Activated CD4-positive, alpha-beta T cell treated with anti-CD3 and anti-CD28 coated beads, Interleukin-2, amount 10 ng/mL, durations not matched to agents 7 days and 5 days (primary cell): Measurements from ENCODE around the gene NUDT19. TPM values are rescaled to one million over a fixed set of nuclear protein-coding genes. Genes with fewer than 3 reads are reported as not detected.
A peak's percentile ranks its signal among the peaks of the same experiment; 100 is the strongest.
"Not testable (repeated sequence)": the region's sequence is repeated elsewhere in the genome, so short reads cannot be mapped to it uniquely, and the experiment has no call there.

Source experiments
- CTCF ChIA-PET: fragments of 350-600 bp; sonication (Branson Sonifier 250); formaldehyde crosslinking; loops from one replicate; lab custom pipeline; 2021; ENCODE audit warnings: antibody characterized with exemption; lab: Charles Lee
- POLR2A ChIA-PET: fragments of 350-600 bp; sonication (Branson Sonifier 250); formaldehyde crosslinking; loops from one replicate; lab custom pipeline; 2021; ENCODE audit warnings: antibody characterized with exemption; lab: Charles Lee
- DNase-seq: peaks from one replicate; pipeline ENCODE4 v3.0.0-alpha.2; 2020
- H3K27ac Mint-ChIP-seq: one replicate; pipeline ENCODE4 v1.8.0; 2021; ENCODE audit warnings: mild to moderate bottlenecking, moderate library complexity, mixed read lengths
- H3K27me3 Mint-ChIP-seq: one replicate; pipeline ENCODE4 v1.8.0; 2021; ENCODE audit warnings: mixed read lengths
- H3K36me3 Mint-ChIP-seq: one replicate; pipeline ENCODE4 v1.8.0; 2021; ENCODE audit warnings: low read depth, mixed read lengths
- H3K4me1 Mint-ChIP-seq: one replicate; pipeline ENCODE4 v1.8.0; 2021; ENCODE audit warnings: mixed read lengths
- H3K4me3 Mint-ChIP-seq: one replicate; pipeline ENCODE4 v1.8.0; 2021; ENCODE audit warnings: mild to moderate bottlenecking, moderate library complexity, mixed read lengths
- H3K9me3 Mint-ChIP-seq: one replicate; pipeline ENCODE4 v1.8.0; 2021; ENCODE audit warnings: mixed read lengths
- total RNA-seq, 2 experiments: library from RNA; stranded (reverse); gene quantifications; one replicate each; pipeline ENCODE4 v1.2.3, GENCODE V29; 2021

The NUDT19 gene
- total RNA-seq: 10 to 100 TPM; 15.6 to 16.0 TPM

- Mint-ChIP-seq H3K9me3 (no peaks in the 10 kb centered on the region), H3K4me1 (peaks cover 54% of the 10 kb centered on the region), H3K36me3 (peaks cover 29% of the 10 kb centered on the region), H3K27ac (peak within 1 kb of the TSS; percentile 94), H3K27me3 (no peaks in the 10 kb centered on the region), H3K4me3 (peak within 1 kb of the TSS; percentile 85)
- peak; percentile 81 for DNase-seq
- POLR2A ChIA-PET: interaction anchor here (0.5 to 0.6 kb wide), 3 partner anchors 16 to 111 kb away, joined by 3 read pairs; partner anchors contain the start of genes ANKRD27, PDCD5 and RGS9BP
- CTCF ChIA-PET: interaction anchor here (0.5 to 1.0 kb wide), 3 partner anchors 8 to 22 kb away, joined by 3 to 4 read pairs (median 3); no protein-coding TSS in a partner anchor
These were observed at the start of gene NUDT19 for GRCh38 chr19:32691291-32691951. Gene NUDT19 (plus strand): TSS chr19:32691821. CDS start chr19:32691961, 140 bp downstream.

- peak overlapping the region; percentile 80 for H3K27ac Mint-ChIP-seq
- no peaks in the 10 kb centered on the region for H3K9me3 Mint-ChIP-seq
- peak overlapping the region; percentile 4 for H3K4me3 Mint-ChIP-seq
- POLR2A ChIA-PET: no interaction called here
- peak; percentile 88 for DNase-seq
- H3K27me3 Mint-ChIP-seq: no peaks in the 10 kb centered on the region
- peaks cover 67% of the 10 kb centered on the region for H3K36me3 Mint-ChIP-seq
- peaks cover 43% of the 10 kb centered on the region for H3K4me1 Mint-ChIP-seq
- CTCF ChIA-PET: interaction anchor here (1.2 kb wide), 1 partner anchor 23 kb away, joined by 3 read pairs; no protein-coding TSS in a partner anchor
These were observed 48.9 kb upstream of the NUDT19 start for GRCh38 chr19:32642771-32643170.

- no peak overlapping the region for H3K27ac Mint-ChIP-seq
- CTCF ChIA-PET: no interaction called here
- no peak overlapping the region for H3K4me3 Mint-ChIP-seq
These were observed 45.1 kb upstream of the NUDT19 start for GRCh38 chr19:32646556-32646955.

GRCh38 chr19:32647361-32647760, 44.3 kb upstream of the NUDT19 start:
- Mint-ChIP-seq H3K4me1 (peaks cover 42% of the 10 kb centered on the region), H3K4me3 (no peak overlapping the region), H3K9me3 (no peaks in the 10 kb centered on the region), H3K27ac (peak overlapping the region; percentile 50), H3K36me3 (peaks cover 45% of the 10 kb centered on the region), H3K27me3 (no peaks in the 10 kb centered on the region)
- peak; percentile 22 for DNase-seq
- CTCF ChIA-PET: no interaction called here
- POLR2A ChIA-PET: no interaction called here

More at GRCh38 chr19:32646556-32646955, 45.1 kb upstream of the NUDT19 start:
- peaks cover 49% of the 10 kb centered on the region for H3K4me1 Mint-ChIP-seq
- H3K36me3 Mint-ChIP-seq: peaks cover 51% of the 10 kb centered on the region
- H3K9me3 Mint-ChIP-seq: no peaks in the 10 kb centered on the region
- POLR2A ChIA-PET: no interaction called here
- no peaks in the 10 kb centered on the region for H3K27me3 Mint-ChIP-seq
- DNase-seq: no peak

- ChIA-PET CTCF (interaction anchor here (1.0 kb wide), 1 partner anchor 469 kb away, joined by 3 read pairs; no protein-coding TSS in a partner anchor), POLR2A (no interaction called here)
- H3K27me3 Mint-ChIP-seq: no peaks in the 10 kb centered on the region
- no peak overlapping the region for H3K27ac Mint-ChIP-seq
- H3K9me3 Mint-ChIP-seq: no peaks in the 10 kb centered on the region
- H3K4me3 Mint-ChIP-seq: no peak overlapping the region
- no peak for DNase-seq
- peaks cover 24% of the 10 kb centered on the region for H3K4me1 Mint-ChIP-seq
- peaks cover 27% of the 10 kb centered on the region for H3K36me3 Mint-ChIP-seq
These were observed 41.9 kb upstream of the NUDT19 start for GRCh38 chr19:32649751-32650150.

GRCh38 chr19:32650671-32651070, 41.0 kb upstream of the NUDT19 start:
- H3K36me3 Mint-ChIP-seq: peaks cover 30% of the 10 kb centered on the region
- POLR2A ChIA-PET: no interaction called here
- CTCF ChIA-PET: no interaction called here

GRCh38 chr19:32651729-32652140, 39.9 kb upstream of the NUDT19 start:
- DNase-seq: no peak
- H3K27ac Mint-ChIP-seq: no peak overlapping the region
- peaks cover 19% of the 10 kb centered on the region for H3K4me1 Mint-ChIP-seq
- H3K27me3 Mint-ChIP-seq: no peaks in the 10 kb centered on the region
- ChIA-PET CTCF (no interaction called here), POLR2A (no interaction called here)
- H3K4me3 Mint-ChIP-seq: no peak overlapping the region
- no peaks in the 10 kb centered on the region for H3K9me3 Mint-ChIP-seq
- peaks cover 28% of the 10 kb centered on the region for H3K36me3 Mint-ChIP-seq

More at GRCh38 chr19:32650671-32651070, 41.0 kb upstream of the NUDT19 start:
- no peak for DNase-seq
- Mint-ChIP-seq H3K27me3 (no peaks in the 10 kb centered on the region), H3K27ac (no peak overlapping the region), H3K4me3 (no peak overlapping the region), H3K4me1 (peaks cover 24% of the 10 kb centered on the region), H3K9me3 (no peaks in the 10 kb centered on the region)

GRCh38 chr19:32652331-32652730, 39.3 kb upstream of the NUDT19 start:
- H3K27me3 Mint-ChIP-seq, H3K27ac Mint-ChIP-seq, POLR2A ChIA-PET, H3K9me3 Mint-ChIP-seq, H3K4me3 Mint-ChIP-seq, CTCF ChIA-PET, DNase-seq: not testable (repeated sequence)
- Mint-ChIP-seq H3K36me3 (peaks cover 24% of the 10 kb centered on the region), H3K4me1 (peaks cover 13% of the 10 kb centered on the region)

GRCh38 chr19:32652894-32653598, 38.6 kb upstream of the NUDT19 start:
- Mint-ChIP-seq H3K27me3 (no peaks in the 10 kb centered on the region), H3K4me3 (no peak overlapping the region), H3K9me3 (no peaks in the 10 kb centered on the region), H3K4me1 (peaks cover 6% of the 10 kb centered on the region), H3K36me3 (peaks cover 17% of the 10 kb centered on the region), H3K27ac (no peak overlapping the region)
- CTCF ChIA-PET: no interaction called here
- no peak for DNase-seq
- POLR2A ChIA-PET: no interaction called here

- Mint-ChIP-seq H3K27me3 (no peaks in the 10 kb centered on the region), H3K4me1 (peaks cover 2% of the 10 kb centered on the region), H3K27ac (no peak overlapping the region), H3K36me3 (peaks cover 13% of the 10 kb centered on the region), H3K9me3 (no peaks in the 10 kb centered on the region), H3K4me3 (no peak overlapping the region)
- CTCF ChIA-PET: no interaction called here
- DNase-seq: no peak
- POLR2A ChIA-PET: no interaction called here
These were observed 38.1 kb upstream of the NUDT19 start for GRCh38 chr19:32653599-32653915.

GRCh38 chr19:32656379-32656778, 35.2 kb upstream of the NUDT19 start:
- CTCF ChIA-PET: interaction anchor here (0.6 to 0.8 kb wide), 2 partner anchors 10 to 435 kb away, joined by 3 read pairs; no protein-coding TSS in a partner anchor
- H3K4me1 Mint-ChIP-seq, H3K4me3 Mint-ChIP-seq, H3K27ac Mint-ChIP-seq, H3K27me3 Mint-ChIP-seq, POLR2A ChIA-PET, H3K9me3 Mint-ChIP-seq, DNase-seq, H3K36me3 Mint-ChIP-seq: not testable (repeated sequence)

- no peaks in the 10 kb centered on the region for H3K27me3 Mint-ChIP-seq
- H3K4me1 Mint-ChIP-seq: peaks cover 13% of the 10 kb centered on the region
- H3K36me3 Mint-ChIP-seq: peaks cover 10% of the 10 kb centered on the region
- ChIA-PET POLR2A (no interaction called here), CTCF (no interaction called here)
- H3K9me3 Mint-ChIP-seq: no peaks in the 10 kb centered on the region
- no peak overlapping the region for H3K27ac Mint-ChIP-seq
- no peak overlapping the region for H3K4me3 Mint-ChIP-seq
- DNase-seq: no peak
These were observed 33.5 kb upstream of the NUDT19 start for GRCh38 chr19:32658075-32658474.

- Mint-ChIP-seq H3K36me3 (peaks cover 9% of the 10 kb centered on the region), H3K4me3 (no peak overlapping the region), H3K27ac (no peak overlapping the region), H3K27me3 (no peaks in the 10 kb centered on the region), H3K4me1 (peaks cover 15% of the 10 kb centered on the region), H3K9me3 (no peaks in the 10 kb centered on the region)
- DNase-seq: no peak
- POLR2A ChIA-PET: no interaction called here
- CTCF ChIA-PET: no interaction called here
These were observed 33.1 kb upstream of the NUDT19 start for GRCh38 chr19:32658527-32658926.
